NCI-H2227 (cell line): ENCODE results near the gene CMIP.

Source experiments
- DNase-seq: peaks from one replicate; lab custom pipeline; 2025; ENCODE audit not compliant: unreplicated experiment; lab: John Stamatoyannopoulos, UW

CMIP gene

DNA sequence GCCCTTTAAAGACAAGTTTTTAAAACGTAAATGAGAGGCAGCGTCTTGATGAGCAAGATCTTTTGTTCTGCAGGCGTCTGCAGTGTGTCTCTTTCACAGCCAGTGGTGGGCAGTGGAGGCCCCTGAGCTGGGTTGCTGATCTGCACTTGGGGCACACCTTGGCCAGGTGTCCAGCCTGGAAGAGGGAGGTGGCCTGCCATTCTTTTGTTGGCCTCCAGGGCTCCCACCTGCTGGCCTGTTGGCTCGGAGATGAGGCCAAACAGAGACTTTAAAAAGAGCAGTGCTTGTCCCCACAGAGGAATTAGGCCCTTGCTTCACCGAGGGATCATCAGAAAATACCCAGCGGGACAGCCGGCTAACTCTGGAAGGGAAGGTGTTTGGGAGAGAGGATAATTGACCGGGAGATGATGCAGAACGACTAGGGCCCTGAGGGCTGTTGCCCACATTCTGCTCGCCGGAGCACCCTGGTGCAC is 188.6 kb downstream of the CMIP start:
- DNase-seq = no peak

GRCh38 chr16:81633680-81634379 is 189.2 kb downstream of the CMIP start:
- DNase-seq = no peak

DNA sequence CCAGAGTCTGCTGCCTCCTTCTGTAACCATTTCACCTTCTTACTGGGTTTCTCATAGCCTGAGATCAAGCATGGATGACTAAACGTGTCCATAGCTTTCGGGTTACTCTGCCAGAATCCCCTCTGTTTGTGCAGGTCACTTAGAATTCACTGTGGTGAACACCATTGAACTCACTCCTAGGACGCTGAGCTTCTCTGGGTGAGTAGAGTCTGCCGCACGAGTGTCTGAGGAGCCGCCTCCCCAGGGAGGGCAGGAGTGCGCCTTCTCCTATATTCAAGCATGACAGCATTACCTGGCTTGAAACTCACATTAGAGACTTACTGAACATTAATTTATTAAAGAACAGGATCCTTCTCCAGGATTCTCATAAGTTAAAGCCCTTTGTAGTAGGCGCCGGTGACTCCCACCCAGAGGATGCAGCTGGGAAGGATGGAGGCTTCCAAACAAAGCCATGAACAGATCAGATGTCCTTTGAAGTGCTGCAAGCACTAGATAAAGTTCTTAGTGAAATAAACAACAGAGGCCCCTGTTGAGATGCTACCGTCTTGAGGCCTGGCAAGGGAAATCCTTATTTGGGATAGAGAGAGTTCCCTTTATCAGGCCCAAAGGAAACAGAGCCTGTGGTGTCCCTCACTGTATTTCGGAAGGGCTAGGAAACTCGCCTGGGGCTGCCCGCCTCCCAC is 189.9 kb downstream of the CMIP start:
- DNase-seq = no peak

DNA sequence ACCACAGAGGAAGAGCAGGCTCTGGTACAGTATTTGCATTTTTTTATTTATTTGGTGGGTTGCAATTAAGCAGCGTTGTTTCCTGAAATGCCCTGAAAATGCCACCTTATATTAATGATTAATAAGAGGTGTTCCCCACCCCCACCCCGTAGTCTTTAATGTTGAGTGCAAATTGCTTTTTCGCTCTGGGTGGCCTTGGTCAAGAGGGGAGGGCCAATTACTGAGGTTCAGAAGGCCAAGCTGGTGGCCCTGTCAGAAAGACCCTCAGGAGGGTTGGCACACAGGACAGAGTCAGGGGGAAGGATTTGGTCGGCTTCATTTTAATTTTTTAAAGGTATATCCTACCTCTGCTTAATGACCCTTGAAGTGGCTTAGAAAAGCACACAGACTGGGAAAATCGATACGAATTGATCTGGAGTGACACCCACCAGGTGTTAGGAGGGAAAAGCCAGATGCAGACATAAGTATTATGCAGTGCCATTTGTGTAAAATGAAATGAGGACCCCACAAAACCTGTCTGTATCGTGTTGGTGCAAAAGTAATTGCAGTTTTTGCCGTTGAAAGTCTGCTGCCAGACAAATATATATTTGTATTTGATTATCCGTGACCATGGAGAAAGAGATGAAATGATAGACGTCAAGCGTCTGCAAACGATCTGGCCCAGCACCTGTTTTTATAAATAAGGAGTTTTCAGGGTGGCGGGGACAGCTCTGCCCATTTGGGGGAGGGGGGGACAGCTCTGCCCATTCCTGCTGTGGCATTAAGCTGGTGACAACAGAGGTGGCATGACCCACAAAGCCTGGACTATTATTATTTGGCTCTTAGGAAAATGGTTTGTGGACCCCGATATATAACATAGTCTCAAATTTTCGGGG is 190.7 kb downstream of the CMIP start:
- no peak for DNase-seq

DNA sequence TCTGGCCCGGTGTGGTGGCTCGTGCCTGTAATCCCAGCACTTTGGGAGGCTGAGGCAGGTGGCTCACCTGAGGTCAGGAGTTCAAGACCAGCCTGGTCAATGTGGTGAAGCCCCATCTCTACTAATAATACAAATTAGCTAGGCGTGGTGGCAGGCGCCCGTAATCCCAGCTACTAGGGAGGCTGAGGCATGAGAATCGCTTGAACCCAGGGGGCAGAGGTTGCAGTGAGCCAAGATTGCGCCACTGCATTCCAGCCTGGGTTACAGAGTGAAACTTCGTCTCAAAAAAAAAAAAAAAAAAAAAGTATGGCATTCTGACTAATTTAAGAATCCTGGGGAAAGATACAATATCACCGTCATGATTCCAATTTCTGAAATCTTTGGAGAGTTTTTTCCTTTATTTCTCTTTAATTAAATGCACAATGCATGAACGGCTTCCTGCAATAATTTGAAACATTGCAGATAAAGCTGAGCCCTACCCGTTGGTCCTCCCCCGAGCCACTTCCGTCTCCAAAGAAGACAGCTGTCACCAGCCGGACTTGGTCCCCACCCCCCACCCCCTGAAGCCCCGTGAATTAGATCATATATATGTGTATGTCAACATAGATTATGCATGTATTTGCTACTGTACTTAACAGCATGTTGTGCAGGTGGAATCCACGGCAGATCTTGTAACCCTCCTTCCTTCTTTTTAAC is 191.8 kb downstream of the CMIP start:
- no peak for DNase-seq

- no peak for DNase-seq
These were observed 193.0 kb downstream of the CMIP start for GRCh38 chr16:81637336-81638235.

DNA sequence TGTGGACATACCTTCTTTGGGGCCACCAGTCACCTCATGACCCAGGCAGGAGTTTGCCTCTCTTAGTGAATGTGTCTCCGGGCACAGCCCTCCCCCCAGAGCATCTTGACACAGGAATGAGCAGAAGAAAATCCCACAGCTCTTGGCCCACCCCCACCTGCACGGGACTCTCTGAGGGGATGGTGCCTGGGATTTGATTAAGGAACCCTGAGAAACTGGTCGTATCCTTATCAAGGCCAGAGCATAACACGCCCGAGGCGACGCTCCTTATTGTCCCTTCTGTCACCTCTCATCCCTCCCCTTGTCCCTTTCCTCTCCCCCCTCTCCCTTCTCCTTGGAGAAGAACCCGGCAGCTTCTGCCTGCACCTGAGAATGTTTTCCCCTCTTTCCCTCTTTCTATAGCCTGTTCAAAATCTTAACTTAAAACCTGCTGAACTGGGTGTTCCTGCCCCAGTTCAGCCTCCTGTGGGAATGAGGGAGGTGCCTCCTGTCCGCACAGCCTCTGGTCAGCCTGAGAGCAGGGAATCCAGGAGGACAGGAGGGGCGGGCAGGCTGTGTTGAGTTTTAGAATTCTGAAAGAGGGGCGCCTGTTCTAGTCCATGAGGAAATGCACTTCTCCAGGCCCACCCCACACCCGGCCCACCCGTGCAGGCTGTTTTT is 193.8 kb downstream of the CMIP start:
- DNase-seq = no peak

GRCh38 chr16:81639348-81639747 is 194.7 kb downstream of the CMIP start:
- no peak for DNase-seq

DNA sequence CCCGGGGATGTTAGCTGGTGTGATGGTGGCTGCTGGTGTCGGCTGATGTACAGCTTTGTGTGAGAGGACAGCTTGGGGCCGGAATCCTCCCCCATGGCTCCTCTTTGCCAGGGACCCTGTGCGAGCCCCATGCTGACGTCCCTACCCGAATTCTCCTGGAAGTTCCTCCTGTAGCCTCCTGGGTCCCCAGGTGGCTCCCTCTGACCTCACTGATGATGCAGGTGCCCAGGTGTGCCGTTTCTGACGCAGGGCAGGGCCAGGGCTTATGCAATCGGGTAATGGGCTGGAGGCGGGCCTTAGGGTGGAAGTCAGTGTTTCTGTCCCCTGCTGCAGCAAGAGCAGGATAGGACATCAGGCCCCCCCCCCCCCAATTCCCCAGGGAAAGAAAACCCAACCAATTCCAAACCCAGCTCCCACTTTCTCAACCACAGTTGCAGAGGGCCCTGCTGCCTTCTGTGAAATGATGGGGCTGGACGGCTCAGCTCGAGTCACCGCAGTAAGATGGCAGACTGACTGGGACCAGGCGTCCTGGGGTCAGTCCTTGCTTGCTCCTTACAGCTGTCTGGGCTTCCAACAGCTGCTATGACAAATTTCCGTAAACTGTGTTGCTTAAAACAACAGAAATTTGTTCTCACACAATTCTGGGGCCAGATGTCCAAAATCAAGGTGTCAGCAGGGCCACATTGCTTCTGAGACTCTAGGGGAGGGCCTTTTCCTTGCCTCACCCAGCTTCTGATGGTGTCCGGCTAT is 195.5 kb downstream of the CMIP start:
- no peak for DNase-seq

DNA sequence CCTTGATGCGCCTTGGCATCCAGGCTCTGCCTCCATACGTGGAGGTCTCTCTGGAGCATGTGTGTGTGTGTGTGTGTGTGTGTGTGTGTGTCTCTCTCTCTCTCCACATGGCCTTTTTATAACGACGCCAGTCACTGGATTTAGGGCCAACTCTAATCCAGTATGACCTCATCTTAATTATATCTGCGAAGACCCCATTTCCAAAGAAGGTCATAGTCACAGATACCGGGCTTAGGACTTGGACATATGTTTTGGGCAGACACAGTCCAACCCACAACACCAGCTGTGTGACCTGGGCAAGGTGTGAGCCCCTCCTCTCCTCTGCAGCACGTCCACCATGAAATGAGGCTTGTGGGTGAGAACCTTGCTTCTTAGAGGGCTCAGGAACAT is 196.1 kb downstream of the CMIP start:
- no peak for DNase-seq

DNA sequence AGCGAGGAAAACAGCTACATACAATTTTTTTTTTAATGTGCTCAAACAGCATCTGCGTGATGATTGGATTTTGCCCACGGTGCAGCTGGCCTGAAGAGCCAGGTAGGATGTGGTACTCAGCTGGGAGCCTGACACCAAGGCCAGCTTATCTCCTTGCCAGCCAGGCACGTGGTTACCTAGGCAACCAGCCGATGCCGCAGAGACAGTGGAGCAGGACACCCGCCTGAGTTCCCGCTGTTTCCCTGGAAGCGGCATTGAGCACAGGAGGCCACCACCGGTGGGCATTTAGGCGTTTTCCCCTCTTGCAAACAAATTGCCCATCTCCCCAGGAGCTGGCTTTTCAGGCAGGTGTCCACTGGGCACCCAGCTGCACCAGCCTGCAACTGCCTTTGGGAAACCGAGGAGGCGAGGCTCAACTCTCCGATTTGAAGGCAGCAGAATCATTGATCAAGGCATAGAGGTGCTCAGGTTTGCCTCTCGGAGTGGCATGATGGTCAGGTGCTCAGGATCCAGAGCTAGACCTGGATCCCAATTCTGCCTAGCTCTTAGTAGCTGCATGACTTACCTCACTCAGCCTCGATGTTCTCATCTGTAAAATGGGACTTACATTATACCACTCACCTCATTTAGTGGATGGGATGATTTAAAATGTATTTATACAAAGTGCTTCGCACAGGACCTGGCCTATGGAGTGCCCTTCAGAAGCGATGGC is 196.9 kb downstream of the CMIP start:
- peak; percentile 83 for DNase-seq

DNA sequence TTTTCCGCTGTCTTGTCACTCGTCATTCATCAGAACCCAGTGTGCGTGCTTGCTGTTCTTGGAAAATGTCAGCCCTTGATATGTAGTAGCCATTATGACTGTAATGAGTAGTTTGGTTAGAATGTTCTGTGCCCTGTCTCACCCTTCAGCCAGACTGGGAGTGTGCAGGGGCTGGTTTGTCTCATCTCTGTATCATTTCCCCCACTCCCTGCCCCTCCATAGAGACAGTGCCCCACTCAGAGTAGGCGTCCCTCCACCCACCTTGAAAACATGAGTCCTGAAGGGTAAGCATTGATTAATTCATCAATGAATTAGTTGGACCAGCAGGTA is 197.5 kb downstream of the CMIP start:
- peak; percentile 34 for DNase-seq

- no peak for DNase-seq
These were observed 198.3 kb downstream of the CMIP start for GRCh38 chr16:81642943-81643342.

DNA sequence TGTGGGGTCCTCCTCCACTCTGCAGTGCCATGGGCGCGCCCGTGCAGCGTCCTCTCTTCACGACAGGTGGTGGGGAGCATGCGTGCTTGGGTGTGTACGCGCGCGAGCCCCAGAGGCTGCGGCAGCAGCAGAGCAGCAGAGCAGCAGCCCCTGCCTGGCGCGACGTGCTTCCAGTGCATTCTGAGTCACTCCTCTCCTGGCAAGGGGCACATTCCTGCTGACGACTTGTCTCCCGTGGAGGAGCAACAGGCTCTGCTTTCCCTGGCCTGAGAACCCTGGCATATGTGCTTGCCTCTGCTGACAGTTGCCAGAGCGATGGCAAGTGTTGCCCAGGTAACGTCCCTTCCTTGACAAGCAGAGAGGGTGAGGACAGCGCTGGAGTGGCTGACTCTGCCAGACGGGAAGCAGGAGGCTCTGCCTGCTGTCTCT is 200.7 kb downstream of the CMIP start:
- peak; percentile 69 for DNase-seq

DNA sequence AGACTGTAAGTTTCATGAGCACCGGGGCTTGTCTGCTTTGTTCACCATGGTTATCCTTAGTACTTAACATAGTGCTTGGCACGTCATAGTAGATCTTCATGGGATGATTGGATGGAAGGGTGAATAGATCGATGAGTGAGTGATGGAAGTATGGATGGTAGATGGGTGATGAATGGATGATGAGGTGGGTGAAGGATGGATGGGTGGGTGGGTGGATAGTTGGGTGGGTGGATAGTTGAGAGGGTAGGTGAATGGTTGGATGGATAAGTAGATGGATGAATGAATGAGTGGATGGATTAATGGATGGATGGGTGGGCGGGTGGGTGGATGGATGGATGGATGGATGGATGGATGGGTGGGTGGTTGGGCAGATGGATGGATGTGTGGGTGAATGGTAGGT is 201.3 kb downstream of the CMIP start:
- DNase-seq = no peak

GRCh38 chr16:81646561-81646960 is 202.0 kb downstream of the CMIP start:
- no peak for DNase-seq

GRCh38 chr16:81647527-81647926 is 202.9 kb downstream of the CMIP start:
- no peak for DNase-seq

DNA sequence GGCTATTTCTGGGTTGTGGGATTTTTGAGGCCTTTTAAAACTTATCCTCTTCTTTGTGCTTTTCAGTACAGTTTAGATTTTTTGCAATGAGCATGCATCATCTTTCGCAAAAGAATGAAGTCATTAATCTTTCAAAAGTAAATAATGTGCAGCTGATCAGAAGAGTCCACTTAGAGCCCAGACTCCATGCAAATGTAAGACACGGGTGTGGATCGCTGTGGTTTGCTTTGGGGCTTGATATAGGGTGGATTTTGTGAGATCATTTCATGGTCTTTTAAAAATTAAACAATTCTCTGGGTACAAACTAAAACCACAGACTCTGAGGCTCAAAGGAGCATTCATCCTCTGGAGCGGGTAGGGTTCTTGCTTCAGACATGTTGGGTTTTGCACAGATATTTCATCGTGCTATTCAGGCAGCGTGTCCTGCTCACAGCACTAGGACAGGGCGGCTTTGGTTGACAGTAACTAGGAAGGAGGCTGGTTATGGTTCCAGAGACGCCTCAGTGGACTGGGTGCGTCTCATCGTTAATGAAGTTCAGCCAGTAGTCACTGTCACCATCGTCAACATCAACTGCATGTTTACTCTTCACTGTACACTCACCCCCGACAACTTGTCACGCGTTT is 205.1 kb downstream of the CMIP start:
- DNase-seq = no peak
